Erythroblast (primary cell): Measurements from ENCODE around the gene HSPA1L.

ENCODE experiments used
- GATA1 ChIP-seq: IDR thresholded peaks from 2 replicates; pipeline ENCODE4 v1.6.1; 2011; ENCODE audit warnings: low read depth, mild to moderate bottlenecking, control low read depth, low read length, moderate library complexity
- POLR2A ChIP-seq: IDR thresholded peaks from 2 replicates; pipeline ENCODE4 v1.6.1; 2011; ENCODE audit warnings: mild to moderate bottlenecking, low read length

DNA sequence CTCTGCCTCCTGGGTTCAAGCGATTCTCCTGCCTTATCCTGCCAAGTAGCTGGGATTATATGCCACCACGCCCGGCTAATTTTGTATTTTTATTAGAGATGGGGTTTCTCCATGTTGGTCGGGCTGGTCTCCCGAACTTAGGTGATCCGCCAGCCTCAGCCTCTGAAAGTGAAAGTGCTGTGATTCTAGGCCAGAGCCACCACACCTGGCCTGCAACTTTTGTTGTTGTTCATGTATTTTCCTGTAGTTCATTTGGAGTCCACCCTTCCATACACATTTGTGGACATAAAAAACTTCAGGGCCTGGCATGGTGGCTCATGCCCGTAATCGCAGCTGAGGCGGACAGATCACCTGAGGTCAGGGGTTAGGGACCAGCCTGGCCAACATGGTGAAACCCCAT lies 27.0 kb upstream of the HSPA1L start:
- TF ChIP-seq POLR2A (no peak), GATA1 (no peak)
